HUES48 (cell line): ENCODE data around the gene ELP4.

Experiments
- H3K27ac ChIP-seq: one replicate; pipeline ENCODE4 v1.7.0; 2013; ENCODE audit warnings: low read depth, low read length, inconsistent platforms
- H3K27me3 ChIP-seq: 2 replicates; pipeline ENCODE4 v1.6.1; 2013; ENCODE audit warnings: mild to moderate bottlenecking, low read length; ENCODE audit not compliant: control insufficient read depth, insufficient read depth
- H3K36me3 ChIP-seq: 2 replicates; pipeline ENCODE4 v1.6.1; 2013; ENCODE audit warnings: low read length; ENCODE audit not compliant: control insufficient read depth, insufficient read depth
- H3K4me1 ChIP-seq: 2 replicates; pipeline ENCODE4 v1.6.1; 2013; ENCODE audit warnings: mild to moderate bottlenecking, low read length; ENCODE audit not compliant: control insufficient read depth, insufficient read depth
- H3K4me3 ChIP-seq: 2 replicates; pipeline ENCODE4 v1.5.1; 2013; ENCODE audit warnings: mild to moderate bottlenecking, low read depth, low read length
- H3K9ac ChIP-seq: 2 replicates; pipeline ENCODE4 v1.6.1; 2013; ENCODE audit warnings: mild to moderate bottlenecking, low read depth, low read length, moderate library complexity
- H3K9me3 ChIP-seq: 2 replicates; pipeline ENCODE4 v1.6.1; 2013; ENCODE audit warnings: low read length; ENCODE audit not compliant: control insufficient read depth, insufficient read depth

Gene ELP4

DNA sequence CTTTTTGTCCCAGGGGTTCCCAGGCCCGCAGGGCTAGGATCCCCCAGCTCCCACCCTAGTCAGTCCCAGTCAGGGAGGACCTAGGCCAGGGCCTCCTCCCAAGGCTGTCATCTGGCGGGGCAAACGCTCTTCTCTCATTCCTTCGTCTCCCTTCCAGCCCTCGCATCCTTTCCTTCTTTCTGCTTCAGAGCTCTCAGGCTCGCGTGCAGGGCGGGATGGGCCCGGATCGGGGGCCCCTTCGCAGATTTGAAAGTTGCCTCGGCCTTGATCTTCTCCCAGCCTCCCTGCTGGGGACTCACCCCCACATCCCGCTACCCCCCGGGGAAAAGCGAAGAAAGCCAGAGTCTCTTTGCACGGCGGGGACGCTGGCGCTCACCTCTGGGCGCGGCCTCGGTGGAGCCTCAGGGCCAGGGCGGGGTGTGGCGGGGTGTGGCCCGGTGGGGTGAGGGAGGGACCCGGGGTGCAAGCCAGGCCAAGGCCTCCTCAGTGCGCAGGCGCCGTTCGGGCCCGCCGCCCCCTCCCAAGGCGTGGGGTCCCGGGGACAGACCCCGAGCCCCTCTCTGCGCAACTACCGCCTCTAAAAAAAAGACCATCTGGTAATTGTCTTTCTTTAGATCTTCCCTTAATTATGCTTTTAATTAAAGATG, 316.4 kb downstream of the ELP4 start:
- Histone ChIP-seq H3K4me1 (peaks cover 79% of the 10 kb centered on the region), H3K27me3 (peaks cover 93% of the 10 kb centered on the region), H3K9me3 (no peaks in the 10 kb centered on the region), H3K9ac (no peak overlapping the region), H3K36me3 (no peaks in the 10 kb centered on the region), H3K27ac (no peak overlapping the region), H3K4me3 (peak overlapping the region; percentile 53)

DNA sequence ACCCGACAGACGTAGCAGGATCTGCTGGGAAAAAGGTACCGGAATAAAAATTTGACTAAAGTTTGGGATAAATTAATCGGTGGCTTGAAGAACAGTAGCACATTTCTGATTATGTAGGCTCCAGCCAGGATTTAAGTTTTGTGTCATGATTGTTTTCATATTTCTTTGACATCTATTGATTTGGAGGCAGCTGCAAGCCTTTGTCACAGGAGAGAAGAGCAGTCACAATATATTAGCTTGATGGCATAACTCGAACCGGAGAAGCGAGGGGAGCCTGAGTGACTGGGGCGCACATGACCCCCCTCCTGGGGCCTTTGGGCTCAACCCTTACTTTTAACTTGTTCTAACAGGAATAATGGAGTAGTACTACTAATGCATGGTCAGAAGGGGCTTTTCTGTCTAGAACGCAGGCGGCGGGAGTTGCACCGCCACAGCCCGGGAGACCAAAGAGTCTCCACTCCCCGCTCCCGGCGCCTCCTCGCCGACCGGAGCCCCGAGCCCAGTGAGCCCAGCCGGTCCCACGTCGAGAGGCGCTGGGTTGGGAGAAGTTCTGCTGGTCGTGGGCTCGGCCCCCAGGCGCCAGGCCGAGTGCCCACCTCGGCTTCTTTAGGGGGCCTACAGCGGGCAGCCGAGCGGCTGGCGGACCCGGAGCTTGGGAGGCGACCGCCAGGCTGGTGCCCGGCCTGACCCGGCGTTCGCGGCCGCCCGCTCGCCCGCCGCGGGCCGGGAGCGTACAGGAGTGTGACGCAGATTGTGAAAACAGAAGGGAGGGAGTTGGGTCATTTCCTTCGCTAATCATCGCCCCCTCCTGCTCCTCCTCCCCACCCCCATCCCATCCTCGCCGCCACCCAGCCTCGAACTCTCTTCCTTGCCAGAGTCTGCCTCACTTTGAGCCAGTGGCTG, 317.2 kb downstream of the ELP4 start:
- Histone ChIP-seq H3K9me3 (no peaks in the 10 kb centered on the region), H3K4me1 (peaks cover 70% of the 10 kb centered on the region), H3K27ac (no peak overlapping the region), H3K9ac (no peak overlapping the region), H3K27me3 (peaks cover 90% of the 10 kb centered on the region), H3K36me3 (no peaks in the 10 kb centered on the region), H3K4me3 (peak overlapping the region; percentile 53)

DNA sequence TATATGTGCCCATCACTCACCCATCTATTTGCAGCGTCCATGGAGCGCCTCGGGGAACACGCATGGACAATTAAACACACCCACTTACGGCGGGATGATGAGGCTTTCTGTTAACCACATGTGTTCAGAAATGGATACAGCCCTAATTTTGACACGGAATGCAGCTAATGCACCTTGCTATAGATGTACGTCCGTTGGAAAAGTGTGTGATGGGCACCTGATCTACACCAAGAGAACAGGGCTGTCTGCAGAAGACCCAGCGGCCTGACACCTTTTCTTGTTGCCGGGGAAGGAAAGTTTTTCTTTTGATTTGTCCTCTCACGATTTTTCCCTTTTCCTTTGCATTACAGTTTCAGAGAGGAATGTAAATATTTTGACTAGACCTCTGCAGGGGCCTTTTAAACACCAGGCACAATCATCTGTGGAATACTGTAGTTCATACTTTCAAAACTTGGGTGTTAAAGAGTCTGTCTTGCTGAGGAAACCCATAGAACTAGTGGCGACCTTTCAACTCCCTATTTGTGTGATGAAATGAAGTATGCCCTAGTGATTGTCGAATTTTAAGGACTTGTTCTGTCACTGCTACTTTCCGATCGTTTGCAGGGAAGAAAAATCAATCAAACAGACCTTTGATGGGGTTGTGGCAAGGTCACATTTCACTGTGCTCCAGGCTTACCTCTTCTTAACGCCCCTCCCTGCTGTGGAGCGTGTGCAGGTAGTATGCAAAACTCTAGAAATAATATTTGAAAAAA, 318.1 kb downstream of the ELP4 start:
- Histone ChIP-seq H3K9me3 (no peaks in the 10 kb centered on the region), H3K27me3 (peaks cover 90% of the 10 kb centered on the region), H3K4me1 (peaks cover 62% of the 10 kb centered on the region), H3K4me3 (peak overlapping the region; percentile 53), H3K36me3 (no peaks in the 10 kb centered on the region), H3K27ac (no peak overlapping the region), H3K9ac (no peak overlapping the region)

DNA sequence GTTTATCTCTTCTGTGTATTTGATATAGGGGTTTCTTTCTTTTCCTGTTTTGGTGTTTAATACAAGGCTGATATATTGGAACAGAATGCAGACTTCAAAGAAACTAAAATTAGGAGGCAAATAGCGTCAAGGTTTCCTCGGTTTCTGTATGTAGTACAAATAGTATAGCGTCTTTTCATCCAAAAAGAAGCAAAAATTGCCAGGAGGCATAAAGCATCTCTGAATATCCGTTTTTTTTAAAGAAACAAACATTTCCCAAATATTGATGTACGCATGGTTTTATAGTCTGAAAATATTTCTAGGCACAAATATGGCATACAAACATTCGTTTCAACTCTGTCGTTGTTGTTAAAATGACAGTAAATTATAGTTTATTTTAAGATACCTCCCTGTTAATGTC, 318.6 kb downstream of the ELP4 start:
- H3K36me3 ChIP-seq = no peaks in the 10 kb centered on the region
- H3K9ac ChIP-seq = no peak overlapping the region
- H3K27ac ChIP-seq = no peak overlapping the region
- H3K27me3 ChIP-seq = peaks cover 90% of the 10 kb centered on the region
- H3K4me1 ChIP-seq = peaks cover 56% of the 10 kb centered on the region
- H3K4me3 ChIP-seq = peak overlapping the region; percentile 53; the same call in 1 of the 2 replicates
- H3K9me3 ChIP-seq = no peaks in the 10 kb centered on the region

DNA sequence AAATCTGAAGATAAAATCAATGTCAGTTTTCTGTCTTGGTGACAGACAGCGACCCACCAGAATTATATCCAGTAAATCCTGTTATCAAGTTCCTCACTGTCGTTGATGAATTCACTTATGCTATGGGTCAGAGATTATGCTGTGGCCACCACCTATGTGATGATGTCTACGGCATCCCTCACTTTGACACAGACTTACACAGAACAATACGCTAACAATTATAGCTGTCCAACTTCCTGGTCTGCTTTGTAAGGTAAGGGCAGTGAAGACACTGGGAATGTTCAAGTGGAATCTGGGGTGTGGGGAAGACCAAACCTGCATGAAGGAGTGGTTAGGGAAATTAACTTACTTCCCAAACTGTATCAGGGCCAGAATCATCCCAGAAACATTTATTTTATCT, 320.8 kb downstream of the ELP4 start:
- H3K27me3 ChIP-seq = peaks cover 72% of the 10 kb centered on the region
- no peak overlapping the region for H3K9ac ChIP-seq
- H3K9me3 ChIP-seq = no peaks in the 10 kb centered on the region
- H3K4me3 ChIP-seq = no peak overlapping the region
- no peak overlapping the region for H3K27ac ChIP-seq
- H3K4me1 ChIP-seq = peaks cover 36% of the 10 kb centered on the region
- no peaks in the 10 kb centered on the region for H3K36me3 ChIP-seq

DNA sequence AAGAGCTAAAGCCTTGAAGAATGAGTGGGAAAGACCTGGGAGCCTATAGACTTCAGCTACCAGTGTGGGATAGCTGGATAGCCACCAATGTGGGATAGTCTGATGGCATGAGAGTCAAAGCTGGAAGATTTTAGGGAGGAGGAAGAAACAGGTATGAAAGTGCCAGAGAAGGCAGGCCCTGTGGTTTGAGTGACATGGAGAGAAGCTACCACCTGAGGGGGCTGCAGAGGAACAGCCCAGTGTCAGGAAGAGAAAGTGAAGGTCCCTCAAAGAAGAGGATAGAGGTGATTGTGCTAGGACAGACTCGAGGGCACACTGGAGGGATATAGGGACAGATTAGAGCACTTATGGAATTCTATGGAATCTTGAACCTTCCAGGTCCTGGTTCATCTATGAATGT, 324.7 kb downstream of the ELP4 start:
- Histone ChIP-seq H3K27me3 (peaks cover 34% of the 10 kb centered on the region), H3K9me3 (no peaks in the 10 kb centered on the region), H3K36me3 (no peaks in the 10 kb centered on the region), H3K4me1 (peaks cover 10% of the 10 kb centered on the region), H3K4me3 (no peak overlapping the region), H3K27ac (no peak overlapping the region), H3K9ac (no peak overlapping the region)
